ENCODE results near the gene MAST1.
"Not testable (repeated sequence)": the region's sequence is repeated elsewhere in the genome, so short reads cannot be mapped to it uniquely, and the experiment has no call there.

- TF ChIP-seq, protein P1, sequence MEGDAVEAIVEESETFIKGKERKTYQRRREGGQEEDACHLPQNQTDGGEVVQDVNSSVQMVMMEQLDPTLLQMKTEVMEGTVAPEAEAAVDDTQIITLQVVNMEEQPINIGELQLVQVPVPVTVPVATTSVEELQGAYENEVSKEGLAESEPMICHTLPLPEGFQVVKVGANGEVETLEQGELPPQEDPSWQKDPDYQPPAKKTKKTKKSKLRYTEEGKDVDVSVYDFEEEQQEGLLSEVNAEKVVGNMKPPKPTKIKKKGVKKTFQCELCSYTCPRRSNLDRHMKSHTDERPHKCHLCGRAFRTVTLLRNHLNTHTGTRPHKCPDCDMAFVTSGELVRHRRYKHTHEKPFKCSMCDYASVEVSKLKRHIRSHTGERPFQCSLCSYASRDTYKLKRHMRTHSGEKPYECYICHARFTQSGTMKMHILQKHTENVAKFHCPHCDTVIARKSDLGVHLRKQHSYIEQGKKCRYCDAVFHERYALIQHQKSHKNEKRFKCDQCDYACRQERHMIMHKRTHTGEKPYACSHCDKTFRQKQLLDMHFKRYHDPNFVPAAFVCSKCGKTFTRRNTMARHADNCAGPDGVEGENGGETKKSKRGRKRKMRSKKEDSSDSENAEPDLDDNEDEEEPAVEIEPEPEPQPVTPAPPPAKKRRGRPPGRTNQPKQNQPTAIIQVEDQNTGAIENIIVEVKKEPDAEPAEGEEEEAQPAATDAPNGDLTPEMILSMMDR (IDR thresholded peaks at IDR 0.05), result not testable (repeated sequence)
- not testable (repeated sequence) for TF ChIP-seq POLR2AphosphoS5 (IDR thresholded peaks at IDR 0.05; ENCODE audit: insufficient read depth in 1 of 2, low read depth in 1 of 2); POLR2A (IDR thresholded peaks at IDR 0.05)
Observed at GRCh38 chr19:12817810-12818209, 20.5 kb upstream of the MAST1 start.
